GM18909 (cell line): ENCODE measurements around the gene RPS27L.

Experiments
- ATAC-seq: cut with Tn5 transposase; IDR thresholded peaks from one replicate; pipeline ENCODE4 v1.9.1; 2021; ENCODE audit warnings: mild to moderate bottlenecking; ENCODE audit not compliant: unreplicated experiment, poor library complexity

RPS27L gene

GRCh38 chr15:63188247-63188925, 31.1 kb upstream of the RPS27L start:
- ATAC-seq: no peak

DNA sequence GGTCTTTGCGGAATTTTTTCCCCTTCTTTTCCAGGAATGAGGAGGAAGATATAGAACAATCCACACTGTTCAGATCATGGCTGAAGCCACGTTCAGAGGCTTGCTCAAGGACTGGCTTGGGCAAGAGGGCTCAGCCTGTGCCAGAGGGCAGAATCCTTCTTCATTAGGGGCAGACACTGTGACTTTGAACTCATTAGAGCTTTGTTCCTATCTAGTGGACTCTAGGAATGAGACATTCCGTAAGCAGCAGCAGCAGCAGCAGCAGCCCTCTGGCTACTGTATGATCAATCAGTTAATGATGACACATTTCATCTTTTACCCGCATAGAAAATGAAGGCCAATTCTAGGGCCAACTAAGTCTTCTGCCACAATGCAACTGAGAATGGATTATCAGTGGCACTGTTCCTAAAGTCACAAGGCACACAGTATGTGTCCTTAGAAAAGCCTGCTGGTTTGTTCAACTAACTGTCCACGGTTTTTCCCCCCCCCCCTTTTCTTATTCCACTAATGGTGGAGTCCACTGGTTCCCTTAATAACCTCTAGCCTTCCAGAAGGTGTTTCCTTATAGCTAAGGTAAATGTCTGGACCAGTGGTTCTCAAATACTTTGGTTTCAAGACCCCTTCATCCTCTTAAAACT, 30.4 kb upstream of the RPS27L start:
- ATAC-seq: no peak

DNA sequence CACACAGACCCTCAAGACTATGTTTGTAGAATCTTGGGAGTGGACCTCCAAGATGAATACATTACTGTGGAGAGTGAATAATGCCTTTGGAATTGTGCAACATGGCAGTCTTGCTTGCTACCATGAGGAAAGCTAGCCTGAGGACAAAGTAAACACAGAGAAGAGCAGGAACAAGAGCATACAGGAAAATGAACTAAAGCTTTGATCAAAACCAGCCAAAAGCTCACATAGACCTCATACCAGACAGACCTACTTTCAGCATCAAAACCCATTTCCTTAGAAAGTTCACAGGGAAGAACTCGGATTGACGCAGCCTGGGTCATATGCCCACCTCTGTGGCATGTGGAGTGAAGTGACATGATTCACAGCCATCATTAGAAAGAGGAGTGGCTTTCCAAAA, 28.8 kb upstream of the RPS27L start:
- no peak for ATAC-seq

- ATAC-seq: no peak
These were observed 27.9 kb upstream of the RPS27L start for GRCh38 chr15:63185206-63185605.

DNA sequence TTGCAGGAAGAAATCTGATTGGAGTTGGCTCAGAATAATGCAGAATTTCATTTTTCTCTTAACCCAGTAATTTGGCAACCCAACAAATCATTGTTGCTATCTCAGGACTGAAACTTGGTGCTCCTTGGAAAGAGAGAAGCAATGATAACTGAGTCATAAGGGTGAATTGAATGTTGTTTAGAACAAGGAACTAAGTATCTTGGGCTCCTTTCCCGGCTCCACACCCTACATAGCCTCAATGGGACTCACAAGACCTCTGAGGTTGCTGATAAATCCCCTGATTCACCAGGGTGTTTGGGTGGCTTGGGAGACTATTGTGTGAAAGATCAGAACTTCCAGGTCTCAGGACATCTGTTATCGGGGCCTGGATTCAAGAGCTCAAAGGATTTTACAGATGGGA, 24.4 kb upstream of the RPS27L start:
- no peak for ATAC-seq

GRCh38 chr15:63180746-63181145, 23.5 kb upstream of the RPS27L start:
- no peak for ATAC-seq

- no peak for ATAC-seq
These were observed 20.8 kb upstream of the RPS27L start for GRCh38 chr15:63178034-63178433.

- ATAC-seq: no peak
These were observed 19.0 kb upstream of the RPS27L start for GRCh38 chr15:63176302-63176701.

DNA sequence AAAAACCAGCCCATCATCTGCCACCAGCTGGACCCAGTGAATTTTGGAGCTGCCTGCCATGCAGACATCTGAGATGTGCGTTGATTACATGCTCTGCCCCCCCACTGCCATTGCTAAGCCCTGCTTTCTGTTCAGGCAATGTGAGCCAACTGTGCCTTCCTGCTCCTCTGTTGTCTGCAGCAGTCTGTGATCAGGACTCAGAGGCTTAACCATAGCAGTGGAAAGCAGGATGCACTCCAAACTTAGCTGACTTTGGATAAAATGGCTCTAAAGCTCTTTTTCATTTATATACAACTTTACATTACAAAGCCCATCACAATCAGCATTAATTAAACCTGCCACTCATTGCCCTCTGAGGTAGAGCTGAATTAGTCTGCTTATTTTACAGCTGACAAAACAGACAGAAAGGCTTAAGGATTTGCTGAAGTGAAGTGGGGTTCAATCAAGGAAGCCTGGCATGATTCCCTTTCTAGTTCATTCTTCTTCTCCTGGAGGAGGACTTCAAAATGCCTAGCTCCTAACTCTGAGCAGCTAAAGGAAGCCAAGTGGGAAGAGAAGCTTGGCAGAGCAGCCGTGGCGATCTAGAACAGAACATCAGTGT, 15.7 kb upstream of the RPS27L start:
- no peak for ATAC-seq

DNA sequence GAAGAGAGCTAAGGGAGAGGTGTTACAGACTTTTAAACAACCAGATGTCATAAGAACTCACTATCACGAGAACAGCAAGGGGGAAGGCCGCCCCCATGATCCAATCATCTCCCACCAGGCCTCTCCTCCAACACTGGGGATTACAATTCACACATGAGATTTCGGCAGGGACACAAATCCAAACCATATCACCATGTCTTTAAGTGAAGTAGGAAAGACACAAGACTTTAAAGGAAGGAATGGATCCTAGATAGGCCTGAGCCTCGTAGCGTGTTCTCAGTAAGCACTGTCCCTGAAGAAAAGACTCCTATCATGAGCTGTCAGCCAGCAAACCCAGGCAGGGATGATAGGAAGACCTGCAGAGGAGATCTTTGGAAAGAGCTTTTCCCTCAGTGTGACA, 15.1 kb upstream of the RPS27L start:
- no peak for ATAC-seq

DNA sequence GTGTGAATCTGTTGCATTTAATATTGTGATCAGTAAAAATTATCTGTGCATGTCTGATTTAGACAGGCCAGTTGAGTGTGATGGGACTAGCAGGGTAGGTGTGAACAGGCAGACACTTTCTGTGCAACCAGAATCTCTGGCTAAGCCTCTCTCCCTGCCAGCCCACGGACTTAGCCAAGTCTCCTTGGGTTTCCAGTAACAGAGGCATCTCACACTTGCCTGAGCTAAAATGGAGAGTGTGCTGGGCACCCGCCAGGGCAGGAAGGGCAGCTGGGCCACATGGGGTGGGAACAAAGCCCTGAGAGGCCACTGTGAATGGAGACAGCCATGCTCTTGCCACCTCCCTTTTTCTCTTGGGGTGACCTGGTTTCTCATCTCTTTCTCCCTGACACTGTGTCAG, 12.5 kb upstream of the RPS27L start:
- no peak for ATAC-seq

DNA sequence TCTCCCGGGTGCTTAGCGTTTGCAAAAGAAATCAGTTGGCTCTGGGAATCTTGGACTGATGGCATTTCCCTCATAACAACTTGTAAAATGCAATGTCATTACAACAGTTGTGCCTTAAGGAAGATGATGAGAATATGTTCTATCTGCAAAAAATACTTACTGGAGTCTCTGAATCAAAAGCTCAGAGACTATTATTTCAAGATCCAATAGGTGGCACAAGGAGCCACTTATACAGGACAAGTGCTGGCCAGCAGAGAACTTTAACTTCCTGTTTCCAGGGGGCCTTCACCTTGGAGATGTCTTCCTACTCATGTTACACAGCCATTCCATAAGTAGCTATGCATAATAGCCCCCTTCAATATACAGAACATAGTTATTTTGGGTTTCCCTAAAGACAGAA, 8.9 kb upstream of the RPS27L start:
- ATAC-seq: no peak

DNA sequence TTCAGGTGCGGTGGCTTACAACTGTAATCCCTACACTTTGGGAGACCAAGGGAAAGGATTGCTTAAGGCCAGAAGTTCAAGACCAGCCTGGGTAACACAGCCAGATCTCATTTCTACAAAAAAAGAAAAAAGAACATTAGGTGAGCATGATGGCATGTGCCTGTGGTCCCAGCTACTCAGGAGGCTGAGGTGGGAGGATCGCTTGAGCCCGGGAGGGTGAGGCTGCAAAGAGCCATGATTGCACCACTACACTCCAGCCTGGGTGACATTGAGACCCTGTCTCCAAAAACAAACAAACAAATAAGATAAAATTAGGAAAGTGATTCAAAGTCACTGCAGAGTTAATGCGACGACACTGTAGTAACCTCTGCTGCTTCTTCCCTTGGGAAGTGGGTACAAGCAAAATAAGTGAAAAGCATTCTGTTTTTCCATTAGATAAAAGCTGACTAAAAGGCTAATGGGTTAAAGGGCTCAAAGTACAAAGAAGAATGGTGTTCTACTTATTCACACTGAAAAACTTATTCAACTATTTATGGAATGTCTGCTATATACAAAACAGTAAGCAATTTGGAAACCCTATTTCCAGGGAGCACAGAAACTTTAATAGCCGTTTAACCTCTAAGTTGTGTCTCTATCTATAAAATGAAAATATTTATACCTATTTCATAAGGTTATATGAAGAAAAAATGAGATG, 8.0 kb upstream of the RPS27L start:
- ATAC-seq: no peak

GRCh38 chr15:63163217-63163616, 5.9 kb upstream of the RPS27L start:
- ATAC-seq: no peak

- no peak for ATAC-seq
These were observed 3.4 kb upstream of the RPS27L start for GRCh38 chr15:63160638-63161037.

GRCh38 chr15:63157891-63158431, 684 bp upstream of the RPS27L start:
- ATAC-seq: no peak

DNA sequence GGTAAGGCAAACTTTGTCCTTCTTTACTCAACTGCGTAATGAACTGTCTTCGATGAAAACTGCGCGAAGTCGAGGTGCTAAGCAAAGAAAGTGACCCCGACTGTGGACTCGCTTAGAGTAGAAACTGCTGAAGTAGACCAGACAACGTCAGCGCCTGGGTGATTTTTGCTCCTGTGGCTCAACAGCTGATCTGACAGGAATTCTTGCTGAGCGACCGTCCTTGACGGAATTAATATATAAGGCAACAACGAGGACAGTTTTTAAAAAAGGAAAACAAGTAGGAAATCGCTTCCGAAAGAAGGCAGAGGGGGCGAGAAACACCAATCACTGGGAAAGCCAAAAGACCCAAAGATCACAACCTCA, 541 bp downstream of the RPS27L start:
- ATAC-seq: no peak

- no peak for ATAC-seq
These were observed 1.1 kb downstream of the RPS27L start for GRCh38 chr15:63156086-63156710.

DNA sequence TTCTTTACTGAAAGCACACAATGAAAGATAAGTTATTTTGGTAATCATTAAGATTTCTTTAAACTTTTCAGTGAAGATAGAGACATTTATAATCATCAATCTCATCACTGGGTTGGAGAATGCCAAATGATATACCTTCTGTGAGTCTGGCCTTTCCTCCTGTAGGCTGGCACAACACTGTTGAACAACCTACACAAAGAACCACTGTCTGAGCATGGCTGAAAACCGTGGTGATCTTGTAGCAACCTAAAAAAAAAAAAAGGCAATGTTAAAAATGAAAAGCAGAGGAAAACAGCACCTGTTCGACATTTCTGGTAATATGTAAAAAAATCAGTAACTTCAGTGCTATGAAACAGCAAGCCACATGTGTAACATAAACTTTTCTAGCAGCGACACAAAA, 1.8 kb downstream of the RPS27L start:
- ATAC-seq: no peak

DNA sequence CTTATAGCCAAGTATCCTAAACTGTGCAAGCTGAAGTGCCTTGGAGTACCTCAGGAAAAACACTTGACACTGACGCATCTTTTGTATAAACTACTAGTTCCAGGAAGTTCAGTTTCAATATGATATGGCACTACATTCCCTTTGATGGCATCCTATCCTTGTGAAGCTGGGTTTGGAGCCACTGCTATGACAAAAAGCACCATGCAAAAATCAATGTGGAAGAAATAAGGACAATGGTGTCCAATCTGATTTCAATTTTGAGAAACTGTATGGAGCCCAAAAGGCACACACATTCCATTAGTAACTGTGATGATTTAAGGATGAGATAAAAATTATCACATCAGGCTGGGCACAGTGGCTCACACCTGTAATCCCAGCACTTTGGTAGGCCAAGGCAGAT, 5.6 kb downstream of the RPS27L start:
- ATAC-seq: no peak

GRCh38 chr15:63146684-63147083, 10.6 kb downstream of the RPS27L start:
- ATAC-seq: no peak
